PC-9 (cell line): ENCODE measurements around the gene CD300C. TPM values are rescaled to one million over a fixed set of nuclear protein-coding genes. Genes with fewer than 3 reads are reported as not detected.

Experiments
- Bru-seq: library from RNA; stranded (reverse); fragments of 400-500 nt; gene quantifications from one replicate; lab custom pipeline; 2021; lab: Mats Ljungman, UMichigan
- BruChase-seq, 2 experiments: library from RNA; stranded (reverse); fragments of 400-500 nt; gene quantifications; one replicate each; lab custom pipeline; 2021; lab: Mats Ljungman, UMichigan
- BruUV-seq: library from RNA; stranded (reverse); fragments of 400-500 nt; replicated peaks from 2 replicates; lab custom pipeline; 2021; lab: Mats Ljungman, UMichigan
- CTCF ChIA-PET: fragments of 300-600 bp; sonication (Branson Sonifier 250); formaldehyde crosslinking; loops from one replicate; lab custom pipeline; 2022; ENCODE audit warnings: antibody characterized with exemption; lab: Charles Lee
- POLR2A ChIA-PET: fragments of 300-600 bp; sonication (Branson Sonifier 250); formaldehyde crosslinking; loops from one replicate; lab custom pipeline; 2022; ENCODE audit warnings: antibody characterized with exemption; ENCODE audit not compliant: unreplicated experiment; lab: Charles Lee
- DNase-seq, 2 experiments: peaks; one replicate each; pipeline versions ENCODE4 v3.0.0 to v3.0.0-alpha.2; 2015 to 2022; ENCODE audit warnings: mixed read lengths in 1 of 2
- H2AFZ ChIP-seq: fragments of 200-600 bp; sonication (generic); 2 replicates; pipeline ENCODE4 v1.8.1; 2017; ENCODE audit warnings: antibody characterized with exemption
- H3F3A ChIP-seq: fragments of 200-600 bp; sonication (generic); 2 replicates; pipeline ENCODE4 v1.8.1; 2017; ENCODE audit warnings: antibody characterized with exemption, mild to moderate bottlenecking, low read depth; ENCODE audit not compliant: insufficient read depth
- H3K27ac ChIP-seq: fragments of 200-600 bp; sonication (generic); 2 replicates; pipeline ENCODE4 v1.6.1; 2016; ENCODE audit warnings: mixed run types
- H3K27me3 ChIP-seq: fragments of 200-600 bp; sonication (generic); 2 replicates; pipeline ENCODE4 v1.6.1; 2016; ENCODE audit warnings: low read depth, mixed run types; ENCODE audit not compliant: insufficient read depth
- H3K36me3 ChIP-seq: fragments of 200-600 bp; sonication (generic); 2 replicates; pipeline ENCODE4 v1.6.1; 2016; ENCODE audit warnings: low read depth, mixed run types
- H3K4me1 ChIP-seq: fragments of 200-600 bp; sonication (generic); replicated peaks from 2 replicates; pipeline ENCODE4 v1.6.1; 2016; ENCODE audit warnings: mixed run types; ENCODE audit not compliant: insufficient read depth
- H3K4me2 ChIP-seq: fragments of 200-600 bp; sonication (generic); 2 replicates; pipeline ENCODE4 v1.6.1; 2017; ENCODE audit warnings: mixed run types
- H3K4me3 ChIP-seq: fragments of 200-600 bp; sonication (generic); 2 replicates; pipeline ENCODE4 v1.6.1; 2016; ENCODE audit warnings: mixed run types
- H3K79me2 ChIP-seq: fragments of 200-600 bp; sonication (generic); 2 replicates; pipeline ENCODE4 v1.6.1; 2017; ENCODE audit warnings: low read depth, mixed run types
- H3K9me2 ChIP-seq: fragments of 200-600 bp; sonication (generic); 2 replicates; pipeline ENCODE4 v1.8.1; 2017; ENCODE audit warnings: mild to moderate bottlenecking; ENCODE audit not compliant: insufficient read depth
- H3K9me3 ChIP-seq: fragments of 200-600 bp; sonication (generic); 2 replicates; pipeline ENCODE4 v1.8.1; 2016; ENCODE audit warnings: low read depth; ENCODE audit not compliant: insufficient read depth
- H4K20me1 ChIP-seq: fragments of 200-600 bp; sonication (generic); 2 replicates; pipeline ENCODE4 v1.8.1; 2017; ENCODE audit not compliant: insufficient read depth
- EZH2 ChIP-seq: fragments of 200-600 bp; sonication (generic); IDR thresholded peaks from 2 replicates; pipeline ENCODE4 v1.8.0; 2017; ENCODE audit warnings: antibody characterized with exemption, low read depth
- intact Hi-C: fragments of 100-400 bp; cut with micrococcal nuclease; formaldehyde crosslinking; loops from one replicate; pipeline ENCODE4 v1.10.0; 2022; ENCODE audit not compliant: unreplicated experiment
- long read RNA-seq: library from polyadenylated mRNA; stranded (forward); transcript quantifications from one replicate; pipeline ENCODE4 v2.0.0, GENCODE V29; 2022
- total RNA-seq: library from RNA; stranded (reverse); gene quantifications from 2 replicates; pipeline ENCODE4 v1.2.3, GENCODE V29; 2021
- TF ChIP-seq, protein P1 (sequence below): fragments of 200-600 bp; sonication (generic); conservative IDR thresholded peaks from 2 replicates; pipeline ENCODE4 v1.6.1; 2017; ENCODE audit warnings: mixed run types, antibody characterized with exemption, mild to moderate bottlenecking, moderate library complexity

CD300C gene
- total RNA-seq (not detected in 2 replicates), Bru-seq, nascent RNA (not detected), BruChase-seq, experiment 1, labeled RNA remaining after a 2-hour chase (not detected), BruChase-seq, experiment 2, labeled RNA remaining after a 6-hour chase (not detected)
- long read RNA-seq, result 0 reads

- no peak within 1 kb of the TSS for H2AFZ ChIP-seq
- H3F3A ChIP-seq, result no peaks in the 10 kb centered on the region
- intact Hi-C loops, result no loop called here
- H3K36me3 ChIP-seq, result no peaks in the 10 kb centered on the region
- H3K9me2 ChIP-seq, result no peaks in the 10 kb centered on the region
- H4K20me1 ChIP-seq, result no peaks in the 10 kb centered on the region
- no peak for DNase-seq
- CTCF ChIA-PET, result no interaction called here
- H3K9me3 ChIP-seq, result no peaks in the 10 kb centered on the region
- H3K27ac ChIP-seq, result no peak within 1 kb of the TSS
- no peaks in the 10 kb centered on the region for H3K4me1 ChIP-seq
- no peaks in the 10 kb centered on the region for H3K79me2 ChIP-seq
- H3K4me2 ChIP-seq, result no peak within 1 kb of the TSS
- POLR2A ChIA-PET, result no interaction called here
- H3K27me3 ChIP-seq, result peaks cover 100% of the 10 kb centered on the region
- H3K4me3 ChIP-seq, result no peak within 1 kb of the TSS
- no TSS peak for BruUV-seq
- TF ChIP-seq EZH2, result no peak
- TF ChIP-seq, protein P1, sequence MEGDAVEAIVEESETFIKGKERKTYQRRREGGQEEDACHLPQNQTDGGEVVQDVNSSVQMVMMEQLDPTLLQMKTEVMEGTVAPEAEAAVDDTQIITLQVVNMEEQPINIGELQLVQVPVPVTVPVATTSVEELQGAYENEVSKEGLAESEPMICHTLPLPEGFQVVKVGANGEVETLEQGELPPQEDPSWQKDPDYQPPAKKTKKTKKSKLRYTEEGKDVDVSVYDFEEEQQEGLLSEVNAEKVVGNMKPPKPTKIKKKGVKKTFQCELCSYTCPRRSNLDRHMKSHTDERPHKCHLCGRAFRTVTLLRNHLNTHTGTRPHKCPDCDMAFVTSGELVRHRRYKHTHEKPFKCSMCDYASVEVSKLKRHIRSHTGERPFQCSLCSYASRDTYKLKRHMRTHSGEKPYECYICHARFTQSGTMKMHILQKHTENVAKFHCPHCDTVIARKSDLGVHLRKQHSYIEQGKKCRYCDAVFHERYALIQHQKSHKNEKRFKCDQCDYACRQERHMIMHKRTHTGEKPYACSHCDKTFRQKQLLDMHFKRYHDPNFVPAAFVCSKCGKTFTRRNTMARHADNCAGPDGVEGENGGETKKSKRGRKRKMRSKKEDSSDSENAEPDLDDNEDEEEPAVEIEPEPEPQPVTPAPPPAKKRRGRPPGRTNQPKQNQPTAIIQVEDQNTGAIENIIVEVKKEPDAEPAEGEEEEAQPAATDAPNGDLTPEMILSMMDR, result no peak
Measured at GRCh38 chr17:74545843-74546230, at the start of gene CD300C. Gene CD300C, minus strand, starts transcription at chr17:74546115. Its CDS starts 333 bp downstream, at chr17:74545782.

- TF ChIP-seq EZH2, result no peak
- TF ChIP-seq, protein P1, result no peak
- H3K4me3 ChIP-seq, result no peak overlapping the region
- no peak overlapping the region for H3K4me2 ChIP-seq
- no peaks in the 10 kb centered on the region for H3F3A ChIP-seq
- BruUV-seq, result no TSS peak
- H3K79me2 ChIP-seq, result no peaks in the 10 kb centered on the region
- POLR2A ChIA-PET, result no interaction called here
- no peak overlapping the region for H2AFZ ChIP-seq
- H3K27ac ChIP-seq, result no peak overlapping the region
- H3K9me3 ChIP-seq, result no peaks in the 10 kb centered on the region
- H3K36me3 ChIP-seq, result no peaks in the 10 kb centered on the region
- intact Hi-C loops, result no loop called here
- H4K20me1 ChIP-seq, result no peaks in the 10 kb centered on the region
- H3K4me1 ChIP-seq, result no peaks in the 10 kb centered on the region
- no peaks in the 10 kb centered on the region for H3K9me2 ChIP-seq
- peaks cover 83% of the 10 kb centered on the region for H3K27me3 ChIP-seq
- DNase-seq, result no peak
- CTCF ChIA-PET, result no interaction called here
Measured at GRCh38 chr17:74595037-74595750, 49.3 kb upstream of the CD300C start.

DNA sequence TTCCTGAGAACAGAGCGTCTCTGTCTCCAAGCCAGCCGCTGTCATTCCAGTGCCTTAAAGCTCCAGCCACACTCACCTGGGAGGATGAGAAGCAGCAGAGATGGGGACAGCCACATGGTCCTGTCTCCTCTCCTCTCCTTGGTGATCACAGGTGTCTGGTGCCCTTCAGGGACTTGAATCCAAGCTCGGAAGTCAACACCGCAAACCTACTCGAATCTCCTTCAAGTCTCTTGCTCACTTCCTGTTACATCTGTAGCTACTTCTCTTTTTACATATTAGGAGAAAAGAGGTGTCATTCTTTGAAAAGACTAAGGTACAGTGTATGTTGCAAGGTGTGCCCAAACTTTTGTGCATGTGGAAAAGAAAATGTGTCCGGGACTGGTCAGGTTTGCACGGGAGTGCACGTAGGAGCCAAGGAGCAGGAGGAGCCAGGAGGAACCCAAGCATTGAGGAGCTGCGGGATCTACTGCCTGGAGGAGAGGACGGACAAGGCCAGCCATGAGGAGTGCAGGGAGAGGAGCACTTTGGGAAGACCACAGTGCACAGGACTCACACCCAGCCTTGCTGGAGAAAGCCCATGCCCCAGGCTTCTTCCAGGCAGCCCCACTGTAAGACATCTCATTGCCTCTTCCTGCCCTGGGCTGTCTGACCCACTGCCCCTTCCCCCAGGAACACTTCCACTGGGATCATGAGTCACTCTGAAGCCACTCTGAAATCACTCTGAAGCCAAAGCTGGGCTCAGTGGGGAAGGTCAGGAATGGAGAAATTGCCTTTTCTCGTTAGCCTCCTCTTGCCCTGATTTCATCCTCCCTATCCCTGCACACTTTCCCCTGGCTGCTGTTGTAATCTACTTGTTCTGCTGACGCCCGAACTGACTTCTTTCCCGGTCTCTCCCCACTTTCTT, 46.4 kb upstream of the CD300C start, which contains the start of gene CD300LD:
Gene CD300LD, minus strand, starts transcription at position 197 of the 904 bp plus-strand sequence. Its CDS starts 81 bp downstream, at position 116.
- Histone ChIP-seq H3K9me3 (no peaks in the 10 kb centered on the region), H3K4me2 (no peak within 1 kb of the TSS), H3F3A (no peaks in the 10 kb centered on the region), H3K4me3 (no peak within 1 kb of the TSS), H4K20me1 (no peaks in the 10 kb centered on the region), H2AFZ (no peak within 1 kb of the TSS), H3K36me3 (no peaks in the 10 kb centered on the region), H3K27me3 (peaks cover 83% of the 10 kb centered on the region), H3K9me2 (no peaks in the 10 kb centered on the region), H3K27ac (no peak within 1 kb of the TSS), H3K79me2 (no peaks in the 10 kb centered on the region), H3K4me1 (no peaks in the 10 kb centered on the region)
- BruUV-seq, result no TSS peak
- TF ChIP-seq, protein P1, result no peak
- no peak for TF ChIP-seq EZH2
- DNase-seq, result no peak
- CTCF ChIA-PET, result interaction anchor here (0.7 kb wide), 2 partner anchors 11 to 360 kb away, joined by 4 to 5 read pairs; no protein-coding TSS in a partner anchor
- POLR2A ChIA-PET, result no interaction called here
- intact Hi-C loops, result no loop called here
